ENCODE data around the gene ZFYVE9.

- TF ChIP-seq CTCF (IDR thresholded peaks at IDR 0.05), result no peak
- TF ChIP-seq POLR2A (IDR thresholded peaks at IDR 0.05), result no peak
Measured at GRCh38 chr1:52343979-52344378, 202.1 kb downstream of the ZFYVE9 start.
